Uterus (tissue), 2 donors: ENCODE data around the gene COL4A2.
A peak's percentile ranks its signal among the peaks of the same experiment; 100 is the strongest.

Source experiments
- POLR2A ChIP-seq, 2 donors: fragments of 450-650 bp; IDR thresholded peaks; one replicate each; pipeline ENCODE4 v1.6.1; 2016; ENCODE audit warnings: antibody characterized with exemption in 2 of 2, mild to moderate bottlenecking in 1 of 2, moderate library complexity in 1 of 2
- TF ChIP-seq, protein P1 (sequence below), 4 experiments: fragments of 200-600 bp in 2 of 4; fragments of 450-650 bp in 2 of 4; sonication (generic) in 2 of 4; IDR thresholded peaks; one replicate each; pipeline ENCODE4 v1.5.1; 2016 to 2019; ENCODE audit warnings: antibody characterized with exemption in 4 of 4, mild to moderate bottlenecking in 2 of 4, moderate library complexity in 1 of 4

DNA sequence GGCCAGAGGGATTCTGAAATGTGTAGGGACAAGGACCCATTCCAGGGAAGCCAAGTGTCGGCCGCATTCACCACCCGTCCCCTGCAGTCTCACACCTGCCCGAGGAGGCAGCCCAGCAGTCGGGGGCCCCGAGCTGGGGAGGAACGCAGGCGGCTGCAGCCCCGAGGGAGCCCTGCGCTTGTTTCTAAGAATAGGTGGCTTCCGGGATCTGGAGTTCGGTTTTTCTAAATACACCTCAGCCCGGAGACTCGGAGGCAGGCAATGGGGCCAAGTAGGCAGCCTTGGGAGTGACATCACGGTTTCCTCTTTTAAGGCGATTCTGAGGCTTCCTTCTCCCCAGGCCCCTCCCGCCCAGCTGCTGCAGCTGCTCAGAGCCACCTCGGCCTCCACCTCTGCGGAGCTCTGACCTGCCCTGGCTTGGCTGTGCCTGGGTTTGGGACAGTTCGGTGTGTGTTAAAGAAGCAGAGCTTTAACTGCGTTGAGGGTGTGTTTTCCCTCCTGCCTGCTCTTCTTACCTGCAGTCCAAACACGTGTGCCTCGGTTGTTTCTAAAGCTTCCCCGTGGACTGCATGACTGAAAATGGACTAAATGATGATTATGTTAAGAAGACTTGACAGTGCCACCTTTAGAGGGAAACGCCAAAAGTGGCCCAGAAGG lies 80.5 kb downstream of the COL4A2 start:
- TF ChIP-seq, protein P1, sequence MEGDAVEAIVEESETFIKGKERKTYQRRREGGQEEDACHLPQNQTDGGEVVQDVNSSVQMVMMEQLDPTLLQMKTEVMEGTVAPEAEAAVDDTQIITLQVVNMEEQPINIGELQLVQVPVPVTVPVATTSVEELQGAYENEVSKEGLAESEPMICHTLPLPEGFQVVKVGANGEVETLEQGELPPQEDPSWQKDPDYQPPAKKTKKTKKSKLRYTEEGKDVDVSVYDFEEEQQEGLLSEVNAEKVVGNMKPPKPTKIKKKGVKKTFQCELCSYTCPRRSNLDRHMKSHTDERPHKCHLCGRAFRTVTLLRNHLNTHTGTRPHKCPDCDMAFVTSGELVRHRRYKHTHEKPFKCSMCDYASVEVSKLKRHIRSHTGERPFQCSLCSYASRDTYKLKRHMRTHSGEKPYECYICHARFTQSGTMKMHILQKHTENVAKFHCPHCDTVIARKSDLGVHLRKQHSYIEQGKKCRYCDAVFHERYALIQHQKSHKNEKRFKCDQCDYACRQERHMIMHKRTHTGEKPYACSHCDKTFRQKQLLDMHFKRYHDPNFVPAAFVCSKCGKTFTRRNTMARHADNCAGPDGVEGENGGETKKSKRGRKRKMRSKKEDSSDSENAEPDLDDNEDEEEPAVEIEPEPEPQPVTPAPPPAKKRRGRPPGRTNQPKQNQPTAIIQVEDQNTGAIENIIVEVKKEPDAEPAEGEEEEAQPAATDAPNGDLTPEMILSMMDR (IDR thresholded peaks at IDR 0.05), result no peak
- TF ChIP-seq POLR2A (IDR thresholded peaks at IDR 0.05), result peak in 1 of 2 donors; percentile 8
